HG02852 (cell line): ENCODE results near the gene LYRM9.
A peak's percentile ranks its signal among the peaks of the same experiment; 100 is the strongest.
"Not testable (repeated sequence)": the region's sequence is repeated elsewhere in the genome, so short reads cannot be mapped to it uniquely, and the experiment has no call there.

ENCODE experiments used
- ATAC-seq: cut with Tn5 transposase; IDR thresholded peaks from one replicate; pipeline ENCODE4 v1.9.1; 2021; ENCODE audit warnings: mild to moderate bottlenecking, moderate library complexity; ENCODE audit not compliant: unreplicated experiment

LYRM9 gene

DNA sequence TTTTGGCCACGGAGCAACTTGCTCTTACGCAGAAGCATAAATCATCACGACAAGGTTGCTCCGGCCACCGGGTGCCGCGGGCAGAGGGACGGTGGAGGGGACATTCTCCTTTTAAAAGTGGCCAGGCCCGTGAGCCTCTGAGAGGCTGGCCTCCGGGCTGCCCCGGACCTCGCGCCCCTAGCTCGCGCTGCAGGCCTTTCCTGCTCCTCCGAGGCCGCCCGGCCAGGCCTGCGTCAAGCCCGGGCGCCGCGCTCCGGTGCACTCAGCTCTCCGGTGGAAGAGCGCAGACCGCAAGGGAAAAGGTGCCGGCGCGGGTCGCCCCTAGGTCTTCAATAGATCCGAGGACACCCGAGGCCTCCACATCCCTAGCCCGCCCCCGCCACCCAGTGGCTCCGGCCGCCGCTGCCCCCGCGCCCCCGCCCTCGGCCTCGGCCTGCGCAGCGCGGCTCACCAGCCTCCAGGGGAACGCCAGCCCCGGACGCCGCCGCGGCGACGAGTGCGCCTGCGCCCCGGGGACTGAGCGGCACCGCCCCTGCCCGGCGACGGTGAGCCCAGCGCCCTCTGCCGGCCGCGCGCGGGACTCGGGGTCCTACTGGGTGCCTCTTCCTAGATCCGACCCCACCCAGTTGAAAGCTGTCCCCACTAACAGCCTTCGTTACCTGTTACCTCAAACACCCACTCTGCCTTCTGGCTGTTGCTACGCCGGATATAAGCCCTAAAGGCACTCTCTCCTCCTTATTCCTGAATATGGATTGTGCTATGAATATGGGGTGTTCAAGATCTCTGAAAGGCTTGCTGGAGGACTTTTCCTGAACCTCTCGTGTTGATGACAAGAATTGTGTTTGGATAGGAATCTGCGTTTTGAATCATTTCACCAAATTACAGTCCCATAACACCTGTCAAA lies at the start of gene LYRM9:
LYRM9 (minus strand) TSS at position 500 of the 904 bp plus-strand sequence. CDS start 10,671 bp downstream, outside the sequence.
- peak; percentile 94 for ATAC-seq

DNA sequence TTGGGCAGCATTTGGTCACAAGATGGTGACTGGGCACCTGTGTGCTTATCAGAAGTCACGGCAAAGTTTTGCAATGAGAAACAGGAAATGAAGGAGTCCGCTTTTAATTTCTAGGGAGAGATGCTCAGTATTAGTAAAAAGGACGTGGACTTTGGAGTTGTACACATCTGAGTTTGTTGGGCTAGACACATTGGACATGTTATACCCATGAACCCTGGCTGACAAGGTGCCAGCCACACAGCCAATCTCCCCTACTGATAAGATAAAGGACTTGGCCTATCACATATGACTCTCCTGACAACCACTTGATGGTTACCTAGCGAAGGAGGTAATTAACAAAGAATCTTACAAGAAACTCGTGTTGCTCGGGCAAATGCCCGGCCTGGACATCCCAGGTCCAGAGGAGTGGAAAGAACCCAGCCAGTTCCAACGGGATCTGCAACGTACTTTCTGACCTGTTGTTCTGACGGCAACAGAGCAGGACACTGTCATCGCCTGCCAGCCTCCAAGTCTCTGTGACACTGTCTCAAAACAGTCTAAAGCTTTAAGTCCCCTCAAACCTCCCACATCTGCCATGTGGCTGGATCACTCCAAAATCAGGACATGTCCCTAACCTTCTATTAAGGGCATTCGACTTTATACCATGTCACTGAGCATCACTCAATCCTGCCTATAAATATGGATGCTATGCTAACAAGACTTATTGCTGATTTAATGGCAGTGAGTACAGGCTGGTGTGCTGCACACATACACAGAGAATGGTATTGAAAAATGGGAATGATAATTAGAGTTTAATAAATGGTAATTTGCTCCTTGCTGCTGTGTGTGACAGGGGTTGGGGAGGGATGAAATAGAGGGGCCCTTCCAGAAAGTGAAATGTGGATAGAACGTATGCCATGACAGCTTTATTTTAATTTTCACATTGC lies 47.6 kb upstream of the LYRM9 start:
- ATAC-seq: no peak

- ATAC-seq: no peak
Observed at GRCh38 chr17:27939474-27940465, 46.6 kb upstream of the LYRM9 start.

GRCh38 chr17:27938864-27939263 lies 45.7 kb upstream of the LYRM9 start:
- no peak for ATAC-seq

GRCh38 chr17:27938241-27938640 lies 45.1 kb upstream of the LYRM9 start:
- no peak for ATAC-seq

GRCh38 chr17:27937025-27937546 lies 43.9 kb upstream of the LYRM9 start:
- ATAC-seq: no peak

DNA sequence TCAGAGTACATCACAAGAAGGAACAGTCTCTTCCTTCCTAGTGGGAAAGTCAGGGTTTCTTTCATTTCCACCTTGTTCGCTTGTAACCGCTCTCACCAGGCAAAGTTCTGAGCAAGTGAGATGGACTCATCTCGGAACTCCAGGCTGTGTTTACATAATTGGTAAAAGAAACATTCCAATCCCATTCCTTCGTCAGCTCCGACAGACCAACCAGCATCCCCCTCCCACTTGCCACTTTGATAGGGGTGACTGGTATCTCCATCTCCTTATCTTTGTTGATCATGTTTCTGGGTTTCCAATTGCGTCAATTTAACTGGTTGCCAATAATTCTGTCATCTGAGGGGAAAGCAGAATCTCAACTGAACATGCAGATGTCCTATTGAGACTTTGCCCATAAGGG lies 36.8 kb upstream of the LYRM9 start:
- no peak for ATAC-seq

DNA sequence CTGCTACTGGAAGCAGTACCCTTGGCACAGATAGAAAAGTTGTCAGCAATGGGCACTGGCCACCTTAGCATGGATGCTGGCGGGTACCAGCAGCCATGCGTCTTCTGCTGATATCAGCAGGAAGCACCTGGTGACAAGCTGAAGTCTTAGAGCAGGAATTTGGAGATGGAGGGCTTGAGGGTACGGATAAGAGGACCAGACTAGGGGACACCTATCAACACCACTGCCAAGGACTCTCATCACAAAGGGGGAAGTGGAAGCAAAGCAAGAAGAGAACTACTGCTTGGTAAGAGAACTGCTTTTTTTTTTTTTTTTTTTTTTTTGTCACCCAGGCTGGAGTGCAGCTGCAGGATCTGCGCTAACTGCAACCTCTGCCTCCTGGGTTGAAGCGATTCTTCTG lies 35.4 kb upstream of the LYRM9 start:
- ATAC-seq: no peak

DNA sequence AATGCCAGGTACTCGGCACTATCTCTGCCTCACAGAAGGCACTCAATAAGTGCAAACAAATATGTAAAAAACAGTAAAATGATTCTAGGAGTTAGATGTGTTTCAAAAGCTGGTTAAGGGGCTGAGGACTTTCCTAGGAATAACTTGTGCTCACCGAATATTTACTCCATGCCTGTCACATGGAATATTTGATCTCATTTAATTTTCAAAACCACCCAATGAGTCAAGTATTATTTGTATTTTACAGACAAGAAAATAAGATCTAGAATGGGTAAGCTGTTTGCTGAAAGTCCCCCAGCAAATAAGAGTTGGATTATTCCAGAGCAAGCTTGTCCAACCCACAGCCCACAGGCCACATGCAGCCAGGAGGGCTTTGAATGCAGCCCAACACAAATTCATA lies 34.6 kb upstream of the LYRM9 start:
- no peak for ATAC-seq

- ATAC-seq: no peak
Observed at GRCh38 chr17:27921599-27921998, 28.4 kb upstream of the LYRM9 start.

- ATAC-seq: no peak
Observed at GRCh38 chr17:27921077-27921476, 27.9 kb upstream of the LYRM9 start.

DNA sequence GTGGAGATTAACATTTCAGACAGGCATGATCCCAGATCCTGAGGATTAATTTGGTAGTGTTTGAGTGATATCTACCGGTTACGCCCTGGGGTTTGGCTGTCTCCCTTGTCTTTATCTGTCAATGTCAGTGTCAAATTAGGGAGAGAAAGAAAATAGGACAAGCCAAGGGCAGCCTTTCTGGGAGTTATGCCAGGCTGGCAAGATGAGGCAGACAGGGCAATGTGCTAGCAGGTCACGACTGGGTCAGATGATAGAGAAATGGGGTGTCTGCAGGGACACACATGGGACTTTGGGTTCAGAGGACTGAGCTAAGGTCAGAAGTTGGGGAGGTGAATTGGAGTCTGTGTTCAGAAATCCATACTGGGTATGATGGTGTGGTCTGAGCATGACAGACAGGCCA lies 27.4 kb upstream of the LYRM9 start:
- no peak for ATAC-seq

GRCh38 chr17:27919079-27919478 lies 25.9 kb upstream of the LYRM9 start:
- ATAC-seq: no peak

DNA sequence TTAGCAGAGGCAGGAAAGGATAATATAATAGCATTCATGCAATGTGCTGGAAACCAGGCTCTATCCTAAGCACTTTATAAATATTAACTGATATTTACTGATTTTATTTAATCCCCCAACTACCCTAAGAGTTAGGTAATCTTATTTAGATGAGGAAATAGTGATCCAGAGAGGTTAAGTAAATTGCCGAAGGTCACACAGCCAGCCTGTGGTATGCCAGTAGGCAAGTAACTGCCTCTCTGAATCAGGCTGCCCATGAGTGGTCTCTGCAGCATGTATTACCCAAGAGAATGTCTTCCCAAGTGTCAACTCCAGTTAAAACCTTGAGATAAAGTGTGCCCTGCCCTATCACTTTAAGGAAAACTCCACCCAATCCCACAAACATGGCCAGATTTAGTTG lies 25.3 kb upstream of the LYRM9 start:
- no peak for ATAC-seq

DNA sequence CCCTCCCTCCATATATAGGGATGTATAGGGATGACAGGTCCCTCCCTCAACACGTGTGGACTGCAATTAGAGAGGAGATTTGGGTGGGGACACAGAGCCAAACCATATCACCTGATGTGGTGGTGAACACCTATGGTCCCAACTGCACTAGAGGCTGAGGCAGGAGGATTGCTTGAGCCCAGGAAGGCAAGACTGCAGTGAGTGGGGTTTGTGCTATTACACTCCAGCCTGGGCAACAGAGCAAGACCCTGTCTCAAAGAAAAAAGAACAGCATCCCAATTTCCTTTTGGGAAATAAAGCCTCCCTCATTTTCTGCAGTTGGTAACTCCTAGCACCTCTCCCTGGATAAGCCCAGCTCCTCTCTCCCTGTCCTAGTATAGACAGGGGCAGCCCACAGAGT lies 23.8 kb upstream of the LYRM9 start:
- ATAC-seq: no peak

- ATAC-seq: no peak
Observed at GRCh38 chr17:27915709-27916108, 22.5 kb upstream of the LYRM9 start.

GRCh38 chr17:27914382-27914781 lies 21.2 kb upstream of the LYRM9 start:
- ATAC-seq: no peak

GRCh38 chr17:27912964-27913363 lies 19.8 kb upstream of the LYRM9 start:
- ATAC-seq: no peak

DNA sequence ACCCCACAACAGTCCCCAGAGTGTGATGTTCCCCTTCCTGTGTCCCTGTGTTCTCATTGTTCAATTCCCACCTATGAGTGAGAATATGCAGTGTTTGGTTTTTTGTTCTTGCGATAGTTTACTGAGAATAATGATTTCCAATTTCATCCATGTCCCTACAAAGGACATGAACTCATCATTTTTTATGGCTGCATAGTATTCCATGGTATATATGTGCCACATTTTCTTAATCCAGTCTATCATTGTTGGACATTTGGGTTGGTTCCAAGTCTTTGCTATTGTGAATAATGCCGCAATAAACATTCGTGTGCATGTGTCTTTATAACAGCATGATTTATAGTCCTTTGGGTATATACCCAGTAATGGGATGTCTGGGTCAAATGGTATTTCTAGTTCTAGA lies 19.1 kb upstream of the LYRM9 start:
- ATAC-seq: not testable (repeated sequence)

- no peak for ATAC-seq
Observed at GRCh38 chr17:27907976-27908558, 14.9 kb upstream of the LYRM9 start.
